Measurements from ENCODE around the gene MED26. TPM values are rescaled to one million over a fixed set of nuclear protein-coding genes. Genes with fewer than 3 reads are reported as not detected.
A peak's percentile ranks its signal among the peaks of the same experiment; 100 is the strongest.

MED26 gene
- total and polyA plus RNA-seq, 2 of the 13 experiments (the other 11 are each of a cell fraction or from before 2014, with no cell fraction given), result 3.5 to 3.8 TPM

DNA sequence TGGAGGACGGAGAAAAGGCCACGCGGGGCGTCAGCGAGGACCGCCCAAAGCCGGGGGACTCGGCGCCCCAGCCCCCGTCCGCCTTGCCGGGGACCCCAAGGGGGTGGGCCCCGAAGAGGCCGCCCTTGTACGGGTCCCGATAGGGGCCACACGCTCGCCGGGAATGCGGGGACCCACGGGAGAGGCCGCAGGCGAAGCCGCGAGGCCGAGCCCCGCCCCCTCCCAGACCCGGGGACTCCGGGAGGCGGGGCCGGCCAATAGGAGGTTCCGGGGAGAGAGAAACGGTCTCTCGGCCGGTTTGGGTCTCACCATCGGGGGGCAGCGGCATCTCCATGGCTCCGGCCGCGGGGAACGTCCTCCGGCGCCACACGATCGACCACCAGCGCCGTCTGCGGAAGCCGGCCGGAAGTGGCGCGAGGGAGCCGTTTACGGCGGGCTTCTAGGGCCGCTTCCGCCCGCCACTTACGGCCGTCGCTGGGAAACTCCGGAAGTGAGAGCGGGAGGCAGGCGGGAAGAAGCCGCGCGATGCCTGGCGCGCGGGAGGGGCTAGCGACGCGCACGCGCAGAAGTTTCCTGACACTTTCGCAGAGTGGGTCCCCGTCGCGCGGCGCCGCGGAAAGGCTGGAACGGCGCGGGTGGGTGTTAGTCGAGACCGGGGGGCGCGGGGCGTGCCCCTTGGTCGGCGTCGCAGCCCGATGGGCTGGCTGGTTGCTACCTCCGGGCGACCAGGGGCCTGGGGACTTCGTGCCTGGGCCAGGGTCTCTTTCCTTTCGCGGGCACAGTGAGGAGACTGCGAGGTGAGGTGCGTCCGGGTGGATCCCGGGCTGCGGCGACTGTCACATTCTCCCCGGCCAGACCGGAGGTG is 85.7 kb downstream of the MED26 start, which contains the start of gene CHERP (continued):
- TF ChIP-seq, protein P1, sequence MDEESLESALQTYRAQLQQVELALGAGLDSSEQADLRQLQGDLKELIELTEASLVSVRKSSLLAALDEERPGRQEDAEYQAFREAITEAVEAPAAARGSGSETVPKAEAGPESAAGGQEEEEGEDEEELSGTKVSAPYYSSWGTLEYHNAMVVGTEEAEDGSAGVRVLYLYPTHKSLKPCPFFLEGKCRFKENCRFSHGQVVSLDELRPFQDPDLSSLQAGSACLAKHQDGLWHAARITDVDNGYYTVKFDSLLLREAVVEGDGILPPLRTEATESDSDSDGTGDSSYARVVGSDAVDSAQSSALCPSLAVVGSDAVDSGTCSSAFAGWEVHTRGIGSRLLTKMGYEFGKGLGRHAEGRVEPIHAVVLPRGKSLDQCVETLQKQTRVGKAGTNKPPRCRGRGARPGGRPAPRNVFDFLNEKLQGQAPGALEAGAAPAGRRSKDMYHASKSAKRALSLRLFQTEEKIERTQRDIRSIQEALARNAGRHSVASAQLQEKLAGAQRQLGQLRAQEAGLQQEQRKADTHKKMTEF (CRISPR knock-in tag; IDR thresholded peaks at IDR 0.05), result peak; percentile 89
- TF ChIP-seq ZNF33A (CRISPR knock-in tag; IDR thresholded peaks at IDR 0.05; ENCODE audit: borderline replicate concordance), result peak; percentile 52; the same call in 1 of the 2 replicates
- no peak for TF ChIP-seq ZBTB42 (CRISPR knock-in tag; IDR thresholded peaks at IDR 0.05)
- TF ChIP-seq SOX13 (IDR thresholded peaks at IDR 0.05), result no peak
- peak in 1 of 2 experiments; percentile 9; a peak in 2 of 4 replicates for TF ChIP-seq SOX13 (CRISPR knock-in tag; conservative IDR thresholded peaks at IDR 0.05 in 1 of 2, IDR thresholded peaks at IDR 0.05 in 1 of 2)
- no peak for TF ChIP-seq ZFYVE20 (CRISPR knock-in tag; IDR thresholded peaks at IDR 0.05; ENCODE audit: borderline replicate concordance, low read depth)
- peak; percentile 62; the same call in 1 of the 2 replicates for TF ChIP-seq ZNF878 (CRISPR knock-in tag; IDR thresholded peaks at IDR 0.05)
- no peak for TF ChIP-seq PAWR (CRISPR knock-in tag; IDR thresholded peaks at IDR 0.05; ENCODE audit: borderline replicate concordance)
- TF ChIP-seq ZNF792 (CRISPR knock-in tag; IDR thresholded peaks at IDR 0.05), result no peak
- TF ChIP-seq ZNF317 (CRISPR knock-in tag; IDR thresholded peaks at IDR 0.05), result peak; percentile 42
- TF ChIP-seq, protein P2, sequence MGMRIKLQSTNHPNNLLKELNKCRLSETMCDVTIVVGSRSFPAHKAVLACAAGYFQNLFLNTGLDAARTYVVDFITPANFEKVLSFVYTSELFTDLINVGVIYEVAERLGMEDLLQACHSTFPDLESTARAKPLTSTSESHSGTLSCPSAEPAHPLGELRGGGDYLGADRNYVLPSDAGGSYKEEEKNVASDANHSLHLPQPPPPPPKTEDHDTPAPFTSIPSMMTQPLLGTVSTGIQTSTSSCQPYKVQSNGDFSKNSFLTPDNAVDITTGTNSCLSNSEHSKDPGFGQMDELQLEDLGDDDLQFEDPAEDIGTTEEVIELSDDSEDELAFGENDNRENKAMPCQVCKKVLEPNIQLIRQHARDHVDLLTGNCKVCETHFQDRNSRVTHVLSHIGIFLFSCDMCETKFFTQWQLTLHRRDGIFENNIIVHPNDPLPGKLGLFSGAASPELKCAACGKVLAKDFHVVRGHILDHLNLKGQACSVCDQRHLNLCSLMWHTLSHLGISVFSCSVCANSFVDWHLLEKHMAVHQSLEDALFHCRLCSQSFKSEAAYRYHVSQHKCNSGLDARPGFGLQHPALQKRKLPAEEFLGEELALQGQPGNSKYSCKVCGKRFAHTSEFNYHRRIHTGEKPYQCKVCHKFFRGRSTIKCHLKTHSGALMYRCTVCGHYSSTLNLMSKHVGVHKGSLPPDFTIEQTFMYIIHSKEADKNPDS (CRISPR knock-in tag; IDR thresholded peaks at IDR 0.05), result no peak
- TF ChIP-seq ZBTB7B (CRISPR knock-in tag; IDR thresholded peaks at IDR 0.05), result peak; percentile 25
- TF ChIP-seq ZNF224 (CRISPR knock-in tag; IDR thresholded peaks at IDR 0.05), result peak; percentile 72
- TF ChIP-seq, protein P3, sequence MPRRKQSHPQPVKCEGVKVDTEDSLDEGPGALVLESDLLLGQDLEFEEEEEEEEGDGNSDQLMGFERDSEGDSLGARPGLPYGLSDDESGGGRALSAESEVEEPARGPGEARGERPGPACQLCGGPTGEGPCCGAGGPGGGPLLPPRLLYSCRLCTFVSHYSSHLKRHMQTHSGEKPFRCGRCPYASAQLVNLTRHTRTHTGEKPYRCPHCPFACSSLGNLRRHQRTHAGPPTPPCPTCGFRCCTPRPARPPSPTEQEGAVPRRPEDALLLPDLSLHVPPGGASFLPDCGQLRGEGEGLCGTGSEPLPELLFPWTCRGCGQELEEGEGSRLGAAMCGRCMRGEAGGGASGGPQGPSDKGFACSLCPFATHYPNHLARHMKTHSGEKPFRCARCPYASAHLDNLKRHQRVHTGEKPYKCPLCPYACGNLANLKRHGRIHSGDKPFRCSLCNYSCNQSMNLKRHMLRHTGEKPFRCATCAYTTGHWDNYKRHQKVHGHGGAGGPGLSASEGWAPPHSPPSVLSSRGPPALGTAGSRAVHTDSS (CRISPR knock-in tag; conservative IDR thresholded peaks at IDR 0.05), result no peak
- no peak for TF ChIP-seq ZNF850 (CRISPR knock-in tag; conservative IDR thresholded peaks at IDR 0.05)
- TF ChIP-seq HDAC1 (CRISPR knock-in tag; IDR thresholded peaks at IDR 0.05), result peak; percentile 93
- TF ChIP-seq KAT8 (CRISPR knock-in tag; IDR thresholded peaks at IDR 0.05), result peak; percentile 97
- 0 out of 2 replicates have a peak, but pooled peaks have one; percentile 22 for TF ChIP-seq ZNF441 (CRISPR knock-in tag; IDR thresholded peaks at IDR 0.05; ENCODE audit: borderline replicate concordance)
- peak; percentile 43; the same call in 1 of the 2 replicates for TF ChIP-seq NFYC (CRISPR knock-in tag; IDR thresholded peaks at IDR 0.05)
- peak; percentile 44 for TF ChIP-seq ZNF891 (CRISPR knock-in tag; IDR thresholded peaks at IDR 0.05)
- TF ChIP-seq, protein P4, sequence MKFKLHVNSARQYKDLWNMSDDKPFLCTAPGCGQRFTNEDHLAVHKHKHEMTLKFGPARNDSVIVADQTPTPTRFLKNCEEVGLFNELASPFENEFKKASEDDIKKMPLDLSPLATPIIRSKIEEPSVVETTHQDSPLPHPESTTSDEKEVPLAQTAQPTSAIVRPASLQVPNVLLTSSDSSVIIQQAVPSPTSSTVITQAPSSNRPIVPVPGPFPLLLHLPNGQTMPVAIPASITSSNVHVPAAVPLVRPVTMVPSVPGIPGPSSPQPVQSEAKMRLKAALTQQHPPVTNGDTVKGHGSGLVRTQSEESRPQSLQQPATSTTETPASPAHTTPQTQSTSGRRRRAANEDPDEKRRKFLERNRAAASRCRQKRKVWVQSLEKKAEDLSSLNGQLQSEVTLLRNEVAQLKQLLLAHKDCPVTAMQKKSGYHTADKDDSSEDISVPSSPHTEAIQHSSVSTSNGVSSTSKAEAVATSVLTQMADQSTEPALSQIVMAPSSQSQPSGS (CRISPR knock-in tag; IDR thresholded peaks at IDR 0.05), result peak; percentile 42; the same call in 1 of the 2 replicates
- peak; percentile 75; the same call in 1 of the 2 replicates for TF ChIP-seq TBX2 (CRISPR knock-in tag; IDR thresholded peaks at IDR 0.05; ENCODE audit: borderline replicate concordance)
- TF ChIP-seq GATAD1 (CRISPR knock-in tag; IDR thresholded peaks at IDR 0.05), result peak; percentile 97
- TF ChIP-seq ZNF33B (CRISPR knock-in tag; IDR thresholded peaks at IDR 0.05), result no peak
